Dermis lymphatic vessel endothelial cell (primary cell): ENCODE measurements around the gene SUCLG1. TPM values are rescaled to one million over a fixed set of nuclear protein-coding genes. Genes with fewer than 3 reads are reported as not detected.

Experiments
- total RNA-seq: library from RNA; depleted of rRNA; stranded (reverse); fragments of >200 nt; gene quantifications from 2 replicates; pipeline ENCODE4 v1.2.1, GENCODE V29; 2014

The SUCLG1 gene
- 50.0 and 78.0 TPM in 2 replicates for total RNA-seq

GRCh38 chr2:84459018-84459943, at the start of gene SUCLG1:
TSS of gene SUCLG1 (minus strand) at chr2:84459280. CDS start at chr2:84459269, 11 bp downstream.

Other genes with a start within 250 kb of the SUCLG1 start
- gene DNAH6, start 57.2 kb upstream of the SUCLG1 start, total RNA-seq: under 0.01 and 0.09 TPM in 2 replicates